DOHH2 (cell line): ENCODE measurements around the gene PTPRN2.

Experiments
- H3F3A ChIP-seq: fragments of 200-600 bp; sonication (generic), shearing (Covaris generic); 2 replicates; pipeline ENCODE4 v1.6.0; 2016; ENCODE audit warnings: antibody characterized with exemption, mild to moderate bottlenecking; ENCODE audit not compliant: control insufficient read depth, insufficient read depth
- H3K27ac ChIP-seq: fragments of 200-600 bp; sonication (generic); 2 replicates; pipeline ENCODE4 v1.5.1; 2014; ENCODE audit warnings: low read depth, mild to moderate bottlenecking, low read length, moderate library complexity
- H3K27me3 ChIP-seq: fragments of 200-600 bp; sonication (generic); 2 replicates; pipeline ENCODE4 v1.6.1; 2014; ENCODE audit warnings: mild to moderate bottlenecking, low read length, mixed read lengths; ENCODE audit not compliant: control insufficient read depth
- H3K36me3 ChIP-seq: fragments of 200-600 bp; sonication (generic); 2 replicates; pipeline ENCODE4 v1.6.1; 2014; ENCODE audit warnings: mild to moderate bottlenecking, low read length, moderate library complexity, mixed read lengths; ENCODE audit not compliant: control insufficient read depth
- H3K4me1 ChIP-seq: fragments of 200-600 bp; sonication (generic); 2 replicates; pipeline ENCODE4 v1.6.1; 2014; ENCODE audit warnings: mild to moderate bottlenecking, low read length, mixed read lengths; ENCODE audit not compliant: control insufficient read depth
- H3K4me2 ChIP-seq: fragments of 200-600 bp; sonication (generic); 2 replicates; pipeline ENCODE4 v1.6.0; 2014; ENCODE audit warnings: mild to moderate bottlenecking, low read length, moderate library complexity
- H3K4me3 ChIP-seq: fragments of 200-600 bp; sonication (generic); 2 replicates; pipeline ENCODE4 v1.5.1; 2014; ENCODE audit warnings: mild to moderate bottlenecking, low read length, mixed read lengths
- H3K79me2 ChIP-seq: fragments of 200-600 bp; sonication (generic); 2 replicates; pipeline ENCODE4 v1.6.1; 2014; ENCODE audit warnings: mild to moderate bottlenecking, low read length, mixed read lengths; ENCODE audit not compliant: control insufficient read depth
- H3K9me2 ChIP-seq: fragments of 200-600 bp; sonication (generic); replicated peaks from 2 replicates; pipeline ENCODE4 v1.6.1; 2014; ENCODE audit warnings: mild to moderate bottlenecking, low read length, mixed read lengths; ENCODE audit not compliant: control insufficient read depth
- H3K9me3 ChIP-seq: fragments of 200-600 bp; sonication (generic); 2 replicates; pipeline ENCODE4 v1.6.1; 2014; ENCODE audit warnings: antibody characterized with exemption, low read length, mixed read lengths; ENCODE audit not compliant: control insufficient read depth, insufficient read depth
- H4K20me1 ChIP-seq: fragments of 200-600 bp; sonication (generic); 2 replicates; pipeline ENCODE4 v1.6.0; 2014; ENCODE audit warnings: low read depth, mild to moderate bottlenecking, antibody characterized with exemption, low read length, moderate library complexity; ENCODE audit not compliant: control insufficient read depth, insufficient read depth
- EZH2phosphoT487 ChIP-seq: fragments of 200-600 bp; sonication (generic); IDR thresholded peaks from 2 replicates; pipeline ENCODE4 v1.6.1; 2017; ENCODE audit warnings: borderline replicate concordance, mild to moderate bottlenecking, antibody characterized with exemption, low read length, moderate library complexity, mixed read lengths
- TF ChIP-seq, protein P1 (sequence below): fragments of 200-600 bp; sonication (generic); IDR thresholded peaks from one replicate; pipeline ENCODE4 v1.5.1; 2014; ENCODE audit warnings: antibody characterized with exemption, mild to moderate bottlenecking, low read depth, low read length; ENCODE audit not compliant: poor library complexity, severe bottlenecking

Gene PTPRN2

DNA sequence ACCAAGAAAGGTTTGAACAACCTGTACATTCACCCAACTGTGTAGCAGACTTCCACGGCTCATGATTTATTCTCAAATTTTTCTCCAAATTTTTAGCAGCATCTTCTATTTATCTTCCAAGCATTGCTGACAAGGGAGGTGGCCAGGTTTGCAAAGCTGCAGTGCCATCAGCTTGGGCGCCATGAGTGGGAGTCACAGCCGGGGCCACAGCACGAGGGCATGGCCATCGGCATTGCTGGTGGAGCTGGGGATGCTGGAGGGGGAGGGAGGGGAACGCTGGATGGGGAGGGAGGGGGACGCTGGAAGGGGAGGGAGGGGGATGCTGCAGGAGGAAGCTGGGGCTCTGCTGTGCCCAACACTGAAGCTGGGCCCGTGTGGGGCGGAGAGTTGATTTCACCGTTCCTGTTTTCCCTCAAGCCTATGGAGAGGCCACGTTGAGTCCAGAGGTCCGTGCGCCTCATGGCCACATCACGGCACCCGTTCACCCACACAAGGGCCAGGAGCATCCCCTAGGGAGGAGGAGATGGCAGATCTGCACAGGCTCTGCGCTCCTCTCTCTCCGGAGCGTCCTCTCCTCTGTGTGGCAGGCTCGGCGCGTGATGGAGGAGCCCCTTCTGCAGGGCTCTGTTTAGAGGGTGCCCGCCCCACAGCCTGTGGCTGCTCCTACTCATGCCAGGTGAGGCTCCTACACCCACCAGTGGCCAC is 730.6 kb downstream of the PTPRN2 start:
- Histone ChIP-seq H3F3A (no peaks in the 10 kb centered on the region), H3K79me2 (no peaks in the 10 kb centered on the region), H3K9me2 (no peaks in the 10 kb centered on the region), H3K9me3 (peaks cover 14% of the 10 kb centered on the region; the same call in 1 of the 2 replicates), H4K20me1 (no peaks in the 10 kb centered on the region), H3K4me1 (no peaks in the 10 kb centered on the region), H3K36me3 (no peaks in the 10 kb centered on the region), H3K27me3 (no peaks in the 10 kb centered on the region), H3K4me2 (no peak overlapping the region), H3K27ac (no peak overlapping the region), H3K4me3 (no peak overlapping the region)
- TF ChIP-seq, protein P1, sequence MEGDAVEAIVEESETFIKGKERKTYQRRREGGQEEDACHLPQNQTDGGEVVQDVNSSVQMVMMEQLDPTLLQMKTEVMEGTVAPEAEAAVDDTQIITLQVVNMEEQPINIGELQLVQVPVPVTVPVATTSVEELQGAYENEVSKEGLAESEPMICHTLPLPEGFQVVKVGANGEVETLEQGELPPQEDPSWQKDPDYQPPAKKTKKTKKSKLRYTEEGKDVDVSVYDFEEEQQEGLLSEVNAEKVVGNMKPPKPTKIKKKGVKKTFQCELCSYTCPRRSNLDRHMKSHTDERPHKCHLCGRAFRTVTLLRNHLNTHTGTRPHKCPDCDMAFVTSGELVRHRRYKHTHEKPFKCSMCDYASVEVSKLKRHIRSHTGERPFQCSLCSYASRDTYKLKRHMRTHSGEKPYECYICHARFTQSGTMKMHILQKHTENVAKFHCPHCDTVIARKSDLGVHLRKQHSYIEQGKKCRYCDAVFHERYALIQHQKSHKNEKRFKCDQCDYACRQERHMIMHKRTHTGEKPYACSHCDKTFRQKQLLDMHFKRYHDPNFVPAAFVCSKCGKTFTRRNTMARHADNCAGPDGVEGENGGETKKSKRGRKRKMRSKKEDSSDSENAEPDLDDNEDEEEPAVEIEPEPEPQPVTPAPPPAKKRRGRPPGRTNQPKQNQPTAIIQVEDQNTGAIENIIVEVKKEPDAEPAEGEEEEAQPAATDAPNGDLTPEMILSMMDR = no peak
- TF ChIP-seq EZH2phosphoT487 = no peak

- Histone ChIP-seq H3K79me2 (no peaks in the 10 kb centered on the region), H3K36me3 (no peaks in the 10 kb centered on the region), H3K4me1 (no peaks in the 10 kb centered on the region), H3K4me2 (no peak overlapping the region), H3F3A (no peaks in the 10 kb centered on the region), H3K9me2 (no peaks in the 10 kb centered on the region), H4K20me1 (no peaks in the 10 kb centered on the region), H3K27me3 (no peaks in the 10 kb centered on the region), H3K4me3 (no peak overlapping the region), H3K9me3 (peaks cover 15% of the 10 kb centered on the region; the same call in 1 of the 2 replicates), H3K27ac (no peak overlapping the region)
- TF ChIP-seq, protein P1 = no peak
- TF ChIP-seq EZH2phosphoT487 = no peak
Measured at GRCh38 chr7:157855452-157856213, 732.0 kb downstream of the PTPRN2 start.

DNA sequence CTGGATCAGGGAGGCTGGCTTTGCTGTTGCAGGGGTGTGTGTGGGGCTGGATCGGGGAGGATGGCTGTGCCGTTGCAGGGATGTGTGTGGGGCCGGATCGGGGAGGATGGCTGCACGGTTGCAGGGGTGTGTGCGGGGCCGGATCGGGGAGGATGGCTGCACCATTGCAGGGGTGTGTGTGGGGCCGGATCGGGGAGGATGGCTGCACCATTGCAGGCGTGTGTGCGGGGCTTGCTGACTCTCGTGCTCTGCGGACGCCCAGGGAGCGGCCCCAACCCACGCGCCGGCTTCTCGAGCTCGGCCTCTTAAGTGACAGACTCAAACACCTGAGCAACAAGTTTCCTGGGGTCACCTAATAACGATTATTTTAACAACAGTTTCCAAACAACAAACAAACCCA is 732.6 kb downstream of the PTPRN2 start:
- TF ChIP-seq, protein P1 = no peak
- no peak for TF ChIP-seq EZH2phosphoT487
- no peak overlapping the region for H3K27ac ChIP-seq
- H3K79me2 ChIP-seq = no peaks in the 10 kb centered on the region
- H3K4me2 ChIP-seq = no peak overlapping the region
- H3F3A ChIP-seq = no peaks in the 10 kb centered on the region
- H3K36me3 ChIP-seq = no peaks in the 10 kb centered on the region
- no peaks in the 10 kb centered on the region for H3K9me2 ChIP-seq
- peaks cover 18% of the 10 kb centered on the region; the same call in 1 of the 2 replicates for H3K9me3 ChIP-seq
- no peaks in the 10 kb centered on the region for H3K4me1 ChIP-seq
- no peaks in the 10 kb centered on the region for H4K20me1 ChIP-seq
- H3K27me3 ChIP-seq = no peaks in the 10 kb centered on the region
- no peak overlapping the region for H3K4me3 ChIP-seq
